Measurements from ENCODE around the gene AXL. TPM values are rescaled to one million over a fixed set of nuclear protein-coding genes. Genes with fewer than 3 reads are reported as not detected.

Gene AXL
- total and polyA plus RNA-seq, 9 of the 15 experiments (the other 6 are each of a cell fraction or from before 2014, with no cell fraction given): 0.80 to 6.6 (median 1.6) TPM

DNA sequence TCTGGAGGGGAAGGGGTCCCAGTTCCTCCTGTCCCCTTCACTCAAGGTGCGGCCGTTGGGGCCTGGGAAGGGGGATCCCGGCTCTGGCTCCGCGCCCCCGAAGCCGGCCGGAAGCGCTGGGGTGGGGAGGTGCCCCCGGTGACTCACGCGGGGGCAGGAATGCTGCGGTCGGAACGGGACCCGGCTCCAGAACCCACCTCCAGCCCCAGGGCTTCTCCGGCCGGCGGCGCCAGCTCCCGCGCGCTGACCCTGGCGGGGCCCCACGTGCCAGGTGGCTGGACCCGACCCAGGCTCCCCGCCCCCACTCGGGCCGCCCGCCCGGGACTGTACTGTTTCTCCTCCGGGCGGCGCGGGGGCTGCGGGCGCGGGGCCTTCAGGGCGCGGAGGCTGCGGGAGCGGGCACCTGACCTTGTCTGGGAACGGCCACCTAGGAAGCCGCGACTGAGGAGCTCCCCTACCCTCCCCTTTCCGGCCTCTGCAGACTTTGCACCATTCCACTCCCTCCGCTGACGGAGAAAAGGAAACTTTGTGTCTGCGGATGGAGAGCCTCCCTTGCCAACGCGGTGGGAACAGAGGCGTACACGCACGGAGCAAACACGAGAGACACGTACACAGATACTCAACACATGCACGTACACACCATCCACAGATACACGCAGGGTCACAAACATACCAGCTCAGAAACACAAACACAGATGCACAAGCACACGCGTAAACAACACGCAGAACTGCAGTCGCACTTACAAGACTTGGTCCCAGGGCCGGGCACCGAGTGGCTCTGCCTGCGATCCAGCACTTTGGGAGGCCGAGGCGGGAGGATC, 7.2 kb downstream of the AXL start (continued):
- TF ChIP-seq, protein P1, sequence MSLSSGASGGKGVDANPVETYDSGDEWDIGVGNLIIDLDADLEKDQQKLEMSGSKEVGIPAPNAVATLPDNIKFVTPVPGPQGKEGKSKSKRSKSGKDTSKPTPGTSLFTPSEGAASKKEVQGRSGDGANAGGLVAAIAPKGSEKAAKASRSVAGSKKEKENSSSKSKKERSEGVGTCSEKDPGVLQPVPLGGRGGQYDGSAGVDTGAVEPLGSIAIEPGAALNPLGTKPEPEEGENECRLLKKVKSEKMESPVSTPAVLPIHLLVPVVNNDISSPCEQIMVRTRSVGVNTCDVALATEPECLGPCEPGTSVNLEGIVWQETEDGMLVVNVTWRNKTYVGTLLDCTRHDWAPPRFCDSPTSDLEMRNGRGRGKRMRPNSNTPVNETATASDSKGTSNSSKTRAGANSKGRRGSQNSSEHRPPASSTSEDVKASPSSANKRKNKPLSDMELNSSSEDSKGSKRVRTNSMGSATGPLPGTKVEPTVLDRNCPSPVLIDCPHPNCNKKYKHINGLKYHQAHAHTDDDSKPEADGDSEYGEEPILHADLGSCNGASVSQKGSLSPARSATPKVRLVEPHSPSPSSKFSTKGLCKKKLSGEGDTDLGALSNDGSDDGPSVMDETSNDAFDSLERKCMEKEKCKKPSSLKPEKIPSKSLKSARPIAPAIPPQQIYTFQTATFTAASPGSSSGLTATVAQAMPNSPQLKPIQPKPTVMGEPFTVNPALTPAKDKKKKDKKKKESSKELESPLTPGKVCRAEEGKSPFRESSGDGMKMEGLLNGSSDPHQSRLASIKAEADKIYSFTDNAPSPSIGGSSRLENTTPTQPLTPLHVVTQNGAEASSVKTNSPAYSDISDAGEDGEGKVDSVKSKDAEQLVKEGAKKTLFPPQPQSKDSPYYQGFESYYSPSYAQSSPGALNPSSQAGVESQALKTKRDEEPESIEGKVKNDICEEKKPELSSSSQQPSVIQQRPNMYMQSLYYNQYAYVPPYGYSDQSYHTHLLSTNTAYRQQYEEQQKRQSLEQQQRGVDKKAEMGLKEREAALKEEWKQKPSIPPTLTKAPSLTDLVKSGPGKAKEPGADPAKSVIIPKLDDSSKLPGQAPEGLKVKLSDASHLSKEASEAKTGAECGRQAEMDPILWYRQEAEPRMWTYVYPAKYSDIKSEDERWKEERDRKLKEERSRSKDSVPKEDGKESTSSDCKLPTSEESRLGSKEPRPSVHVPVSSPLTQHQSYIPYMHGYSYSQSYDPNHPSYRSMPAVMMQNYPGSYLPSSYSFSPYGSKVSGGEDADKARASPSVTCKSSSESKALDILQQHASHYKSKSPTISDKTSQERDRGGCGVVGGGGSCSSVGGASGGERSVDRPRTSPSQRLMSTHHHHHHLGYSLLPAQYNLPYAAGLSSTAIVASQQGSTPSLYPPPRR (CRISPR knock-in tag; IDR thresholded peaks at IDR 0.05; ENCODE audit: borderline replicate concordance): no peak
- TF ChIP-seq ZNF75A (CRISPR knock-in tag; IDR thresholded peaks at IDR 0.05) (no peak), CHD2 (IDR thresholded peaks at IDR 0.05; ENCODE audit: low read depth, low read length) (no peak), SMARCA4 (IDR thresholded peaks at IDR 0.05) (no peak), RBM14 (IDR thresholded peaks at IDR 0.05; ENCODE audit: borderline replicate concordance, insufficient read depth, low read depth, low read length) (no peak), ARID1B (IDR thresholded peaks at IDR 0.05) (peak; percentile 77), RNF2 (IDR thresholded peaks at IDR 0.05) (peak; percentile 74; the same call in 1 of the 2 replicates), MTA1 (IDR thresholded peaks at IDR 0.05; ENCODE audit: borderline replicate concordance) (peak; percentile 28; the same call in 1 of the 2 replicates), MAZ (CRISPR knock-in tag; conservative IDR thresholded peaks at IDR 0.05 in 1 of 2, IDR thresholded peaks at IDR 0.05 in 1 of 2) (peak in 1 of 2 experiments; percentile 85; a peak in 1 of 4 replicates), SIX5 (IDR thresholded peaks at IDR 0.05; ENCODE audit: borderline replicate concordance in 1 of 2, insufficient read depth in 1 of 2, low read depth in 1 of 2, low read length in 2 of 2) (no peak), ZNF12 (CRISPR knock-in tag; IDR thresholded peaks at IDR 0.05) (no peak), PCBP1 (IDR thresholded peaks at IDR 0.05; ENCODE audit: low read depth, low read length, poor library complexity, severe bottlenecking) (peak; percentile 52), LCOR (CRISPR knock-in tag; IDR thresholded peaks at IDR 0.05) (no peak), NFIX (CRISPR knock-in tag; IDR thresholded peaks at IDR 0.05; ENCODE audit: low read depth) (no peak)
- TF ChIP-seq, protein P2, sequence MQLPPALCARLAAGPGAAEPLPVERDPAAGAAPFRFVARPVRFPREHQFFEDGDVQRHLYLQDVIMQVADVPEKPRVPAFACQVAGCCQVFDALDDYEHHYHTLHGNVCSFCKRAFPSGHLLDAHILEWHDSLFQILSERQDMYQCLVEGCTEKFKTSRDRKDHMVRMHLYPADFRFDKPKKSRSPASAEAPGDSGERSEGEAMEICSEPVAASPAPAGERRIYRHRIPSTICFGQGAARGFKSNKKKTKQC (CRISPR knock-in tag; IDR thresholded peaks at IDR 0.05): peak; percentile 57; the same call in 1 of the 2 replicates
